Measurements from ENCODE around the gene TCP11. TPM values are rescaled to one million over a fixed set of nuclear protein-coding genes. Genes with fewer than 3 reads are reported as not detected.

TCP11 gene
- total RNA-seq, 1 experiment from 2014 or later = not detected

DNA sequence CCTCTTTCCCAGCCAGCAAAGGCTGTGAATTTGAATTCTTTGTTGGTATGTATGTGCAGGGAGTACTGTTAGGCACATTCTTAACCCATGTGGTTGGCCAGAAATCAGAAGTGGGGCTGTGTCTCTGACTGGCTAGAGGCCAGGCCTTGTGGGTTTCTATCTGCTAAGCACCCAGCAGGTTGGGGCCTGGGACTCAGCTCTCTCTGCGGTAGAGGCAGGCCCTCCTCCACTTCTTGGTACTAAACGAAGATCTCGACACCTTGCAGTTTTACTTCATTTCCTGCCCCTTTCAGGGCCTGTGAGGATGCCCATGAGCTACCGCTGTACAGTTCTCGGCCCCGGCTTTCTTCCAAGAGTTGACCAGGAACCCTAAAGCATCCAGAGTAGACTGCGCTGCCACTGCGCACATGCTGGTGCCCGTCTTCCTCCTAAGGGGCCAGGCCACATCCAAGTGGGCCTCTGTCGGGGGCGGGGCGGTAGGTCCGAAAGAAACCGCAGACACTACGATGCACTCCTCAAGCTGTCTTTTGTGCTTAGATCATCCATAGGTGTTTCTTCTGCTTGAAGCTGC, 51.1 kb downstream of the TCP11 start:
- Histone ChIP-seq H3K27ac (ENCODE audit: insufficient read length, low read depth, low read length) (no peak overlapping the region), H3K27me3 (ENCODE audit: insufficient read depth, low read length) (no peaks in the 10 kb centered on the region), H3K4me1 (ENCODE audit: insufficient read depth, low read length) (no peaks in the 10 kb centered on the region), H3K56ac (ENCODE audit: insufficient read length, low read depth, low read length) (no peak overlapping the region), H4K91ac (ENCODE audit: insufficient read length, low read depth, low read length) (no peak overlapping the region), H2AFZ (ENCODE audit: low read length) (no peak overlapping the region), H2BK15ac (ENCODE audit: low read depth, low read length) (no peak overlapping the region), H3K23ac (ENCODE audit: insufficient read length, low read depth, low read length) (no peak overlapping the region), H2AK5ac (ENCODE audit: insufficient read length, low read length) (no peak overlapping the region), H3T11ph (ENCODE audit: low read length) (no peak overlapping the region), H3K23me2 (ENCODE audit: insufficient read length, low read depth, low read length, poor library complexity, severe bottlenecking) (no peaks in the 10 kb centered on the region), H3K14ac (ENCODE audit: insufficient read depth, low read length) (no peak overlapping the region), H2BK120ac (ENCODE audit: low read depth, low read length, poor library complexity, severe bottlenecking) (no peak overlapping the region), H3K9ac (ENCODE audit: extremely low read depth, insufficient read length, low read length) (no peak overlapping the region), H4K8ac (replicated peaks; ENCODE audit: insufficient read length, low read depth, low read length) (no peak overlapping the region), H2BK20ac (ENCODE audit: low read depth, low read length, poor library complexity, severe bottlenecking) (no peak overlapping the region), H3K79me1 (ENCODE audit: insufficient read depth, low read depth, low read length, poor library complexity, severe bottlenecking) (no peaks in the 10 kb centered on the region), H2BK12ac (ENCODE audit: insufficient read length, low read depth, low read length) (no peak overlapping the region), H3K18ac (ENCODE audit: insufficient read length, low read depth, low read length) (no peak overlapping the region), H3K9me3 (ENCODE audit: control insufficient read depth, low read depth, low read length) (no peaks in the 10 kb centered on the region), H2BK5ac (ENCODE audit: insufficient read length, low read length) (no peak overlapping the region), H3K79me2 (ENCODE audit: insufficient read depth, low read length) (no peaks in the 10 kb centered on the region), H4K5ac (ENCODE audit: insufficient read length, low read depth, low read length) (no peak overlapping the region), H3K4me2 (ENCODE audit: insufficient read depth, insufficient read length, low read length) (no peak overlapping the region), H3K4ac (ENCODE audit: low read depth, low read length) (no peak overlapping the region), H4K20me1 (ENCODE audit: control insufficient read depth, insufficient read depth, insufficient read length) (no peaks in the 10 kb centered on the region)
- Mint-ChIP-seq H3K27me3 (ENCODE audit: low read depth) (no peaks in the 10 kb centered on the region), H3K4me1 (peaks cover 25 to 26% of the 10 kb centered on the region in 2 experiments), H3K9me3 (no peaks in the 10 kb centered on the region), H3K36me3 (ENCODE audit: insufficient read depth in 1 of 3, low read depth in 3 of 3) (peaks cover 15 to 39% (median 35%) of the 10 kb centered on the region in 3 experiments; a peak in 6 of 7 replicates), H3K27ac (peak overlapping the region in 2 of 3 experiments; percentile 61 to 65; a peak in 2 of 7 replicates), H3K4me3 (no peak overlapping the region)
- TF ChIP-seq, protein P1, sequence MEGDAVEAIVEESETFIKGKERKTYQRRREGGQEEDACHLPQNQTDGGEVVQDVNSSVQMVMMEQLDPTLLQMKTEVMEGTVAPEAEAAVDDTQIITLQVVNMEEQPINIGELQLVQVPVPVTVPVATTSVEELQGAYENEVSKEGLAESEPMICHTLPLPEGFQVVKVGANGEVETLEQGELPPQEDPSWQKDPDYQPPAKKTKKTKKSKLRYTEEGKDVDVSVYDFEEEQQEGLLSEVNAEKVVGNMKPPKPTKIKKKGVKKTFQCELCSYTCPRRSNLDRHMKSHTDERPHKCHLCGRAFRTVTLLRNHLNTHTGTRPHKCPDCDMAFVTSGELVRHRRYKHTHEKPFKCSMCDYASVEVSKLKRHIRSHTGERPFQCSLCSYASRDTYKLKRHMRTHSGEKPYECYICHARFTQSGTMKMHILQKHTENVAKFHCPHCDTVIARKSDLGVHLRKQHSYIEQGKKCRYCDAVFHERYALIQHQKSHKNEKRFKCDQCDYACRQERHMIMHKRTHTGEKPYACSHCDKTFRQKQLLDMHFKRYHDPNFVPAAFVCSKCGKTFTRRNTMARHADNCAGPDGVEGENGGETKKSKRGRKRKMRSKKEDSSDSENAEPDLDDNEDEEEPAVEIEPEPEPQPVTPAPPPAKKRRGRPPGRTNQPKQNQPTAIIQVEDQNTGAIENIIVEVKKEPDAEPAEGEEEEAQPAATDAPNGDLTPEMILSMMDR (conservative IDR thresholded peaks at IDR 0.05) = no peak
- no CpG with 5 or more reads among the region's 15 CpGs for WGBS (ENCODE audit: extremely low coverage, insufficient read length, low lambda C conversion rate)
- DNase-seq = peak; percentile 25
